MCF 10A (cell line): ENCODE measurements around the gene NINJ2. TPM values are rescaled to one million over a fixed set of nuclear protein-coding genes. Genes with fewer than 3 reads are reported as not detected.

Source experiments
- BruUV-seq: library from RNA; stranded (reverse); fragments of 400-500 nt; replicated peaks from 2 replicates; lab custom pipeline; 2021; lab: Mats Ljungman, UMichigan
- CTCF ChIA-PET: fragments of 300-600 bp; sonication (Branson Sonifier 250); formaldehyde crosslinking; extraction: SDS; loops from one replicate; lab custom pipeline; 2021; ENCODE audit warnings: antibody characterized with exemption, inconsistent platforms; lab: Yijun Ruan, JAX
- POLR2A ChIA-PET: fragments of 300-600, 350-650 bp; sonication (Branson Sonifier 250); formaldehyde crosslinking; extraction: SDS; loops from one replicate; lab custom pipeline; 2020; ENCODE audit warnings: antibody characterized with exemption, inconsistent platforms; lab: Yijun Ruan, JAX
- DNase-seq: peaks from one replicate; pipeline ENCODE4 v3.0.0-alpha.2; 2018; ENCODE audit not compliant: unreplicated experiment
- H3K27ac Mint-ChIP-seq: one replicate; pipeline ENCODE4 v1.8.0; 2022; ENCODE audit warnings: mild to moderate bottlenecking, low read depth, mixed read lengths; ENCODE audit not compliant: unreplicated experiment
- H3K27me3 Mint-ChIP-seq: one replicate; pipeline ENCODE4 v1.8.0; 2022; ENCODE audit warnings: mixed read lengths; ENCODE audit not compliant: insufficient read depth, unreplicated experiment
- H3K36me3 Mint-ChIP-seq: one replicate; pipeline ENCODE4 v1.8.0; 2022; ENCODE audit warnings: mild to moderate bottlenecking, moderate library complexity, mixed read lengths; ENCODE audit not compliant: insufficient read depth, unreplicated experiment
- H3K4me1 Mint-ChIP-seq: one replicate; pipeline ENCODE4 v1.8.0; 2022; ENCODE audit warnings: mixed read lengths; ENCODE audit not compliant: insufficient read depth, unreplicated experiment
- H3K4me3 Mint-ChIP-seq: one replicate; pipeline ENCODE4 v1.8.0; 2022; ENCODE audit warnings: mild to moderate bottlenecking, moderate library complexity, mixed read lengths; ENCODE audit not compliant: unreplicated experiment
- H3K9me3 Mint-ChIP-seq: one replicate; pipeline ENCODE4 v1.8.0; 2022; ENCODE audit warnings: mixed read lengths; ENCODE audit not compliant: unreplicated experiment
- CTCF ChIP-seq: fragments of 200-600 bp; IDR thresholded peaks from one replicate; pipeline ENCODE4 v1.8.0; 2022; ENCODE audit warnings: antibody characterized with exemption, mild to moderate bottlenecking; ENCODE audit not compliant: unreplicated experiment
- intact Hi-C: fragments of 100-400 bp; cut with micrococcal nuclease; formaldehyde crosslinking; loops from 2 replicates; pipeline ENCODE4 v1.14.1; 2022
- total RNA-seq: library from RNA; stranded (reverse); gene quantifications from 2 replicates; pipeline ENCODE4 v1.2.3, GENCODE V29; 2022

The NINJ2 gene
- total RNA-seq, 1 experiment from 2014 or later: not detected

GRCh38 chr12:587132-588023 lies 75.9 kb downstream of the NINJ2 start:
- Mint-ChIP-seq H3K4me1 (no peaks in the 10 kb centered on the region), H3K36me3 (no peaks in the 10 kb centered on the region), H3K9me3 (no peaks in the 10 kb centered on the region), H3K27ac (no peak overlapping the region), H3K4me3 (no peak overlapping the region), H3K27me3 (no peaks in the 10 kb centered on the region)
- no peak for DNase-seq
- TF ChIP-seq CTCF: no peak
- BruUV-seq: no TSS peak
- ChIA-PET CTCF (interaction anchor here (0.9 kb wide), 1 partner anchor 10 kb away, joined by 3 read pairs; no protein-coding TSS in a partner anchor), POLR2A (no interaction called here)
- intact Hi-C loops: no loop called here

GRCh38 chr12:586318-587071 lies 76.8 kb downstream of the NINJ2 start:
- no peak for DNase-seq
- ChIA-PET POLR2A (no interaction called here), CTCF (interaction anchor here (1.1 to 1.8 kb wide), 3 partner anchors 11 to 164 kb away, joined by 4 to 7 read pairs (median 4); no protein-coding TSS in a partner anchor)
- Mint-ChIP-seq H3K36me3 (no peaks in the 10 kb centered on the region), H3K4me1 (no peaks in the 10 kb centered on the region), H3K27me3 (no peaks in the 10 kb centered on the region), H3K9me3 (no peaks in the 10 kb centered on the region), H3K27ac (no peak overlapping the region), H3K4me3 (no peak overlapping the region)
- intact Hi-C loops: no loop called here
- no TSS peak for BruUV-seq
- TF ChIP-seq CTCF: no peak

GRCh38 chr12:585062-586061 lies 77.9 kb downstream of the NINJ2 start:
- BruUV-seq: no TSS peak
- H3K4me1 Mint-ChIP-seq: no peaks in the 10 kb centered on the region
- no peaks in the 10 kb centered on the region for H3K36me3 Mint-ChIP-seq
- no peak for TF ChIP-seq CTCF
- ChIA-PET POLR2A (no interaction called here), CTCF (interaction anchor here (1.1 to 1.8 kb wide), 3 partner anchors 10 to 165 kb away, joined by 4 to 7 read pairs (median 4); no protein-coding TSS in a partner anchor)
- DNase-seq: no peak
- H3K27me3 Mint-ChIP-seq: no peaks in the 10 kb centered on the region
- no peaks in the 10 kb centered on the region for H3K9me3 Mint-ChIP-seq
- H3K27ac Mint-ChIP-seq: no peak overlapping the region
- intact Hi-C loops: no loop called here
- no peak overlapping the region for H3K4me3 Mint-ChIP-seq
